ENCODE results near the gene ALAD.
"Not testable (repeated sequence)": the region's sequence is repeated elsewhere in the genome, so short reads cannot be mapped to it uniquely, and the experiment has no call there.

The ALAD gene

GRCh38 chr9:113406873-113407511 lies 5.9 kb upstream of the ALAD start:
- DNase-seq (ENCODE audit: low spot score) = peak; percentile 65
- ChIA-PET POLR2A (ENCODE audit: low non-redundant PET) (interaction anchor here (0.7 kb wide), 1 partner anchor 129 kb away, joined by 3 read pairs; no protein-coding TSS in a partner anchor), CTCF (interaction anchor here (0.6 to 1.4 kb wide), 4 partner anchors 96 to 472 kb away, joined by 3 to 4 read pairs (median 4); partner anchors contain the start of genes CDC26 and PRPF4)
- peak overlapping the region; percentile 46 for H3K27ac ChIP-seq
- peak; percentile 97 for TF ChIP-seq CTCF (conservative IDR thresholded peaks at IDR 0.05; ENCODE audit: low read depth)

- H3K27ac ChIP-seq = peak overlapping the region; percentile 46
- not testable (repeated sequence) for DNase-seq (ENCODE audit: low spot score)
- POLR2A ChIA-PET (ENCODE audit: low non-redundant PET) = interaction anchor here (0.5 to 0.7 kb wide), 2 partner anchors 30 to 129 kb away, joined by 3 read pairs; no protein-coding TSS in a partner anchor
- CTCF ChIA-PET = interaction anchor here (0.6 to 1.4 kb wide), 4 partner anchors 95 to 472 kb away, joined by 3 to 4 read pairs (median 4); no protein-coding TSS in a partner anchor
These were observed 5.3 kb upstream of the ALAD start for GRCh38 chr9:113406353-113406752.

GRCh38 chr9:113403646-113404045 lies 2.6 kb upstream of the ALAD start:
- TF ChIP-seq CTCF (conservative IDR thresholded peaks at IDR 0.05; ENCODE audit: low read depth) = no peak
- CTCF ChIA-PET = no interaction called here
- POLR2A ChIA-PET (ENCODE audit: low non-redundant PET) = interaction anchor here (0.7 kb wide), 1 partner anchor 258 kb away, joined by 12 read pairs; no protein-coding TSS in a partner anchor
- DNase-seq (ENCODE audit: low spot score) = no peak
- no peak overlapping the region for H3K27ac ChIP-seq

GRCh38 chr9:113399646-113400200 lies 1.4 kb downstream of the ALAD start:
- DNase-seq (ENCODE audit: low spot score) = no peak
- TF ChIP-seq CTCF (conservative IDR thresholded peaks at IDR 0.05; ENCODE audit: low read depth) = no peak
- ChIA-PET POLR2A (ENCODE audit: low non-redundant PET) (interaction anchor here (1.5 kb wide), 1 partner anchor 10 kb away, joined by 3 read pairs; the partner anchor contains the start of genes C9orf43 and POLE3), CTCF (interaction anchor here (0.6 to 1.4 kb wide), 2 partner anchors 60 to 256 kb away, joined by 3 to 6 read pairs; partner anchors contain the start of gene WDR31)
- H3K27ac ChIP-seq = peak overlapping the region; percentile 65; the same call in 1 of the 2 replicates

GRCh38 chr9:113398796-113399195 lies 2.3 kb downstream of the ALAD start:
- H3K27ac ChIP-seq = no peak overlapping the region
- no peak for TF ChIP-seq CTCF (conservative IDR thresholded peaks at IDR 0.05; ENCODE audit: low read depth)
- no peak for DNase-seq (ENCODE audit: low spot score)
- ChIA-PET POLR2A (ENCODE audit: low non-redundant PET) (interaction anchor here (1.5 kb wide), 1 partner anchor 11 kb away, joined by 3 read pairs; the partner anchor contains the start of genes C9orf43 and POLE3), CTCF (interaction anchor here (0.6 to 1.4 kb wide), 5 partner anchors 15 to 554 kb away, joined by 3 to 6 read pairs (median 3); no protein-coding TSS in a partner anchor)

GRCh38 chr9:113397203-113397631 lies 3.9 kb downstream of the ALAD start:
- H3K27ac ChIP-seq = no peak overlapping the region
- ChIA-PET POLR2A (ENCODE audit: low non-redundant PET) (no interaction called here), CTCF (interaction anchor here (0.6 kb wide), 1 partner anchor 8 kb away, joined by 3 read pairs; no protein-coding TSS in a partner anchor)
- TF ChIP-seq CTCF (conservative IDR thresholded peaks at IDR 0.05; ENCODE audit: low read depth) = no peak
- DNase-seq (ENCODE audit: low spot score) = no peak
